Activated CD4-positive, alpha-beta T cell treated with anti-CD3 and anti-CD28 coated beads, Interleukin-2, Interleukin-6, amounts not matched to agents 100 ng/mL and 50 ng/mL, durations not matched to agents 16 hours and 8 hours (primary cell): ENCODE measurements around the gene TMPRSS2.

Experiments used
- DNase-seq: peaks from one replicate; pipeline ENCODE4 v3.0.0-alpha.2; 2020

The TMPRSS2 gene

DNA sequence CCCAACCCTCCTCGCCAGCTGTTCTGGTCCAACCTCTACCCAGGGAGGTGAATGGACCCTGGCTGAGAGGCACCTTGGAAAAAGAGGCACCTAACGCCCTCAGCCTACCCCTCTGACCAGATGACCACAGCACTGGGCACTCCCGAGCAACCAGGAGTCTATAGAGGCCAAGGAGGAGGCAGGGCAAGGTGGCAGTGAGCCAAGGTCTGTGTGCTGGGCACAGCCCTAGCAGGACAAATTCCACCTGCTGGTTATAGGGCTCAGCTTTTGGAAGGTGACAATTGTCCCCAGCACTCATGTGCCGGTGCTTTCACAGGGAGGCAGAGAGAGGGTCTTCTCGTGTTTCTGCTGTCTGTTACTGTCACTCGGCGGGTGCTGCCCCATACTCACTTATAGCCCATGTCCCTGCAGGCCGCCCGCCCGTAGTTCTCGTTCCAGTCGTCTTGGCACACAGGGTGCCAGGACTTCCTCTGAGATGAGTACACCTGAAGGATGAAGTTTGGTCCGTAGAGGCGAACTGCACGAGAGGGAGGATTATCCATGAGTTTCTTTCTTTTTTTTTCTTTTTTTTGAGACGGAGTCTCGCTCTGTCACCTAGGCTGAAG lies 27.8 kb downstream of the TMPRSS2 start:
- no peak for DNase-seq

- no peak for DNase-seq
Observed at GRCh38 chr21:41479686-41480085, 28.3 kb downstream of the TMPRSS2 start.

GRCh38 chr21:41478319-41479177 lies 29.4 kb downstream of the TMPRSS2 start:
- DNase-seq, result no peak

DNA sequence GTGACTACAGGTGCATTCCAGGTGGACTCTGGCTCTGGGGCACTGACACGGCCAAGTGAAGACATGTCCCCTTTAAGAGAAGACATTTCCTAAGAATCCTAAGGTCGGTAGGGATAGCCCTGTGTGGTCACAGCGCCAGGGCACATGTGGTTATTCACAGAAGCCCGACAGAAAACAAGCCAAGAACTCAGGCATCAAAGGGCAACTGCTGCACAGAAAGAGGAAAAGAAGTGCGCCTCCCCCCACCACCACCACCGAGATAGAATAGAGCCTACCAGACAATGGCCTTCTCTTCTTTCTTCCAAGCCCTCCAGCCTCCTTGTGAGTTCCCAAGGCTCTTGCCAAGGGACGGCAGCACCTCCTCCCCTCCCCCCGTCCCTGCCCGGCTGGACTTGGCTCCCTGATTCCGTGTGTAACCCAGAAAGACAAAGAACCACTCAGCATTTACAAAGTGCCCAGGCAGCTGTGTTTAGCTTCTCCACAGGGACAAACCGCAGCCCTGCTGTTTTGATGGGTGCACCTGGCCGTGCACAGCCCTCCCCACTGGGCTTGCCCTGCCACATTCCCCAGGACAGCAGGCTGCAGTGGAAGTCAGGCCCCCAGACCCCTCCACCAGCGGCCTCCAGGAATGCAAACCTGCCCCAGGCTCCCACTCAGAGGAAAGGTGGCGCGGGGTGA lies 30.2 kb downstream of the TMPRSS2 start:
- DNase-seq, result no peak

- DNase-seq, result no peak
Observed at GRCh38 chr21:41475714-41476420, 32.1 kb downstream of the TMPRSS2 start.

DNA sequence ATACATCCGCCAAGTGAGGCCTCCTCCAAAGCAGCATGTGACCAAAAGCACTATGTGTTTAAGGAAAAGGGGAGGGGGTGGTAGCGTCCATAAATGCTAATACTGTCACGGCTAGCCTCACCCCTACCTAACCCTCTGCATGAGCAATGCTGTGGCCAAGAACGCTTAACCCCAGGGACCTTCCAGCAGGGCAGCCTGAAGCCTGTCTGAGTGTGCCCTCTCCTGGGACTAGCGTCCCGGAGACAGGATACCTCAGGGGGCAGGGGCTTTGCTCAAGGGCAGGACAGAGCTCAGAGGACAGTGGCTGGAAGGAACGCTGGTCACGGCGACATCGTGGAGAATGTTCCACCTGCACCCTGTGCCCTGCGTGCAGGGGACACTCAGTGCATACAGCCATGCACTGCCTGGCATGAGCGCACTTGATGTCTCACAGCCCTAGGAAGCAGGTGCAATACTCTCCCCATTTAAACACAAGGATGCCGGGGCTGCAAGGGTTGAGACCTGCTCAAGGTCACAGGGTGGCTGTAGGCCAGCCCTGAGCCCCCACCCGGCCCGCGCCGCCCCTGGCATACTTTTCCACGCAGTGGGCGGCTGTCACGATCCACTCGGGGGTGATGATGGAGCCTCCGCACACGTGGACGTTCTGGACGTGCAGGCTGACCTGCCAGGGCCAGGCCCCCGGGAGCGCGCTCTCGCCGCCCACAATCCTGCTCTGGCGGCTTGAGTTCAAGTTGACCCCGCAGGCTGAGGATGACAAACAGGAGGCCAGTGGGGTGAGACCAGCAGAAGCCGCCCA lies 35.0 kb downstream of the TMPRSS2 start:
- no peak for DNase-seq

DNA sequence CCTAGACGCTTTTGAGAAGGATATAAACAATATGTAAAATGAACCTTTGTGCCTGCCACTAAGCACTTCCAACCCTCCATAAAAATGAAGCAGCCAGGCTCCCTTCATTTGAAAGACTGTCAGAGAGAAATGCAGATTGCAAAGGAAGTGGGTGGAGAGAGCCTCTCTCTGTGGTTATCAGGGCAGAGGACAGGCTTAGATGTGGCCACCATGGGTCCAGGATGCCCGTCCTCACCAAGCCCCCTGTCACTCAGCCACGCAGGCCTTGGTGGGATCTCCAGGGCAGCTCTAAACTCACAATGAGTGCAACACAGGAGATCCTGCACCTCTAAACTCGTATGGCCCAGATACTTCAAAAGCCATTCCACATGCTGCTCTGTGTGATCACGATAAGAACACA lies 37.9 kb downstream of the TMPRSS2 start:
- DNase-seq, result no peak

DNA sequence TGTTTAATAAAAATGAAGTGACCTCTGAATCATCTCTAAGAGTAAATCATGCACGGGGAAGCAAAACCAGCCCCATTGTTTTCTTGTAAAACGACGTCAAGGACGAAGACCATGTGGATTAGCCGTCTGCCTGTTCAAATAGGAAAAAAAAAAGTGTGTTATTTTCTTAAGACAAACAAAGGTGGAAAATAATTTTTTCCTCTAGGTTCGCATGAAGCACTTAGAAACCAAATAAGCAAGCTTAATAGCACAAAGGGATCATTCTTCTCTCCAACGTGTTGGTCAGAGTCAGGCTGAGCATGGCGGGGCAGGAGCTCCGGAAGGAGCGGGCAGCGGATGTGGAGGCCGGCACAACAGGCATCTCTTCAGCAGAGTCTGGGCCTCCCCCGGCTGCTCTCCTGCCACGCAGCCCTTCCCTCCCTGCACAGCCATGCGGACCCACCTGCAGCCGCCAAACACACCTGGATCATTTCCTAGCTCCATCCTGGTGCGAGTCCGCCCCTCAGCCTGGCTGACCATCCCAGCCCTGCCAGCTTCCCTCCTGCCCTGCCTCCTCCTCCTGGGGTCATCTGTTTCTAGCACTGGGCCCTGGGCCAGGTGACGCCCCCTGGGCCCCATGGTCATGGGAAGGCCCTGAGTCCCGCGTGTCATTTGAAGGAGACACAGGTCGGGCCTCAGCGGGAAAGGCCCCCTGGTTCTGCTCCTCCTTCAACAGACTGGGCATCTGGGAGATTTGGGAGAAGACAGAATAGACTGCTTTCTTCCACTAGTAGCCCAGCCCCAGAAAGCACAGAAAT lies 41.7 kb downstream of the TMPRSS2 start:
- no peak for DNase-seq

GRCh38 chr21:41465176-41465781 lies 42.7 kb downstream of the TMPRSS2 start:
- no peak for DNase-seq

DNA sequence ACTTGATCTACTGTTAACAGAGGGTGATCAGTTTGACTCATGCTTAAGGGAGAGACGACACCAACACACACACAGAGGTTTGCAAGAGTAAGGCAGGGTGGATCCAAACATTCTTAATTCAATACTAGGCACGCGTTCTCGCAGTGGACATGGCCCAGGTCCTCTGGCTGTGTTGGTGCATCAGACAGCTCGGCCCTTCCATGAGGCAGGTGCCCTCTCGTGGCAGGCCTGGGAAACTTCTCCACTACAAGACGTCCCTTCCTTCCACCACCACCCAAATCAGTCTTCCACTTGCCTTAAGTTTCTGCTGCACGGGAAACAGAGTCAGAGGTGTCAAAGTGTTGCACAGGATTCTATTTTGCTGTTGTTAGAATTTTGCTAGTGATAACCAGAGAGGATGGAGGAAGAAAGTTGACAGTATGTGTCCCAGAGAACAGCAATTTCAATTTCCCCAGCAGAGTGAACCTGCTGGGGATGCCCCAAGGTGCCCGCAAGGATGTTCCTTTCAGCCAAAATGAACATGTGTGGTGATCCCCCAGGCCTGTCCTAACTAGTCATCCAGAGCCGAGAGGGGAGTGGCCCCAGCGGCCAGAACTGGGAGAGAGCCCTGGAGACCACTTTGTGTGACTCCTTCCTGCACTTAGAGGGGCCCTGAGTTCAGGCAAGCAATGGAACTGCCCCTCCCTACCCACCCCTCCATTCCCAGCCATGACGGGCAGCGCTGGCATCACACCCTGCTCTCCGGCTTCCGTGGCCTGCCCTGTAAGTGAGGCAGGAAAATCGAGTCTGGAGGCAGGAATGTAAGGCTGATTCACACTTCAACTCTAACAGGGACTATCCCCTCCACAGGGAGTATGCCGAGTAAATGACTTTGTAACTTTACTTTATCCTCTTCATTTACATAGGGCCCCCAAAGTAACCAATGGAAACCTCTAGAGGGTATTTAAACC lies 47.1 kb downstream of the TMPRSS2 start:
- DNase-seq, result peak; percentile 61

DNA sequence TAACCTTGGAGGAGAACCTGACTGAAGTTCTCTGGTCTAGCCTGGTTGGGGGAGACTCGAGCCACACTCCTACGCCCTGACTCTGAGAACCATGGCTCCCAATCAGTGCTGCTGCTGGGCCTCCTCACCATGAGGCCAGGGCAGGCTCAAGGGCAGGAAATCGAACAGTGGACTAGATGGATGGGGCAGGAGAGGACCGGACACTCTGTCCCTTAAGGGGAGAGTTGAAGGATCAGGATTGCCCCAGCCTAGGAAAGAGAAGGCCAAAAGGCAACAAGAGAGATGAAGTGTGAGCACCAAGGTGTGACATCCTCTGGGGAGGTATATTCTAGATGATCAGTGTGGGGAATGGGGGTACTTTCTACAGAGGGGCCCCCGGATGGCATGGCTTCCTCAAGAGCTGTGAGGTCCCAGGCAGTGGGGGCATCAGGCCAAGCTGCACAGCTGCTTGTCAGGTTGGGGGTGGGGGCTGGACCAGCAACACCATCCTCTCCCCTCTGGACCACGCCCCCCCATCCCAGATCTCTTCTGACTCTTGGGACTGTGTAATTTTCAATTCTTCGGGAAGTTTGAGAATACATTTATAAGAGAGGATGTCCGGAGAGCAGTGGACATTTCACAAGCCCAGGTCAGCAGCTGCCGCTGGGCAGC lies 47.9 kb downstream of the TMPRSS2 start:
- no peak for DNase-seq

GRCh38 chr21:41458559-41458958 lies 49.4 kb downstream of the TMPRSS2 start:
- no peak for DNase-seq

DNA sequence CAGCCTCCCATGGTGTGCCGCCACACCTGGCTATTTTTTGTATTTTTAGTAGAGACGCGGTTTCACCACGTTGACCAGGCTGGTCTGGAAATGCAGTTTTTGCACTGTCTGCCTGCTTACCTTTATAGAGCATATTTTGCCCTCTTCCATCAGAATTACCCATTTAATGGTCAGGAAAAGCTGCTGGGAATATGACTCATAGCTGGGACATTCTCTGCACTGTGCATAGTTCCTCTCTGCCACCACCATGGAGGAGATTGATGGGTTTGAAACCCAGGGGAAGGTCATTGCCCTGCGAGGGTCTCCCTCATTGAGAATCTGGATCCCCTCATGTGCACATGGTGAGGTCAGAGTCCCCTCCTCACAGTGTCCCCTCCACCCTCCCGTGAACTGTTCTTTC lies 49.8 kb downstream of the TMPRSS2 start:
- DNase-seq, result no peak

DNA sequence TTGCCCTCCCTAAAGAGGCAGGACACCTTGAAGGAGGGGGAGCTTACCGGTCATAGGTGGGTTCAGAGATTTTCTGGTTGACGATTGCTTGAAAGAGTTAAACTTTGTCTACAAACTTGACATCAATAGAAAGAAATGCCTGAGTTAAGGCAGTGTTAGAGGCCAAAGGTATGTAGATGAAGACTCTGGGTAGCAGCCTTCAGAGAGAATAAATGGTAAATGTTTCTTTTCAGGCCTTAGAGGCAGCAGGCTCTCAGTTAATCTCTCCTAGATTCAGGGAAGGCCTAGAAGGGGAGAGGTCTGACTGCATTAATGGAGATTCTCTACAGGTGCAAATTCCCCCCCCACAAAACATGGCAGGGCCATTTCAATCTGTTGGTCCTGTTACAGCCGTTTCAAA lies 54.2 kb downstream of the TMPRSS2 start:
- DNase-seq, result no peak

DNA sequence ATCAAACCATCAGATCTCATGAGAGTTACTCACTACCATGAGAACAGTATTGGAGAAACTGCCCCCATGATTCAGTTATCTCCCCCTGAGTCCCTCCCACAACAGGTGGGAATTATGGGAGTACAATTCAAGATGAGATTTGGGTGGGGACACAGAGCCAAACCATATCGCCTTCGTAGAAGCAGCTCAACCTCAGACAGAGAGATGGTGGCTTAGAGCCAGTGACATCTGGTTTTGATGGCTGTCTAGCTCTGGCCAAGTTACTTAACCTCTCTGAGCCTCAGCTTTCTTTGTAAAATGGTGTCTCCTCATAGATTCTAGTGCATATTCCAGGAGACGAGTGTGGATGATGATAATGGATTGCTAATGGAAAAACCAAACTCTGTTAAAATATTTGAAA lies 54.8 kb downstream of the TMPRSS2 start:
- DNase-seq, result no peak

- no peak for DNase-seq
Observed at GRCh38 chr21:41451753-41452676, 55.9 kb downstream of the TMPRSS2 start.

DNA sequence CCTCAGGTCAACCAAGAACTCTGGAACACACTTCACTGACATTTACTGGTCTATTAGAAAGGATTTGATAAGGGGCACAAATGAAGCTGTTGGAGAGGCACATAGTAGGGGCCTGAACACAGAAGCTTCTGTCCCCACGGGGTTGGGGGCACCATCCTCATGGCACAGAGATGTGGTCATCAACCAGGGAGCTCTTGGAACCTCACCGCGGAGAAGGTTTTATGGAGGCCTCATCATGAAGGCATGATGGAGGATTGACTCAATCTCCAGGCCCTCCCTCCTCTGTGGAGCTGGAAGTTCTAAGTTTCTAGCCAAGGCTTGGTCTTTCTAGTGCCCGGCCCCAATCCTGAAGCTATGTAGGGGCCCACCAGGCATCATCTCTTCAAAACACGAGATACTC lies 58.3 kb downstream of the TMPRSS2 start:
- DNase-seq, result no peak

DNA sequence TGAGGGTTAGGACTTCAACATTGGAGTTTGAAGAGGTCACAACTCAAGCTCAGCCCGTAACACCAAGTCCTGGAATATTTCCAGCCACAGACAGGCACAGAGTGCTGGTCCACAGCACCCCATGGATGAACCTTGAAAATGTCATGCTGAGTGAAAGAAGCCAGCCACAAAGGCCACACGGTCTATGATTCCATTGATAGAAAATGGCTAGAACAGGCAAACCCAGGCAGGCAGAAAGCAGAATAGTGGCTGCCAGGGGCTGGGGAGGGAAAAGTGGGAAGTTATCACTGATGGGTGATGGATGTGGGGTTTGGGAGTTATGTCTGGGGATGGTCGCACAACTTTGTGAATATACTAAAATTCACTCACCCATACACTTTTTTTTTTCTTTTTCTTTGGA lies 60.6 kb downstream of the TMPRSS2 start:
- DNase-seq, result no peak
